Nephron progenitor cell (in vitro differentiated cells): ENCODE results near the gene PPM1F.

ENCODE experiments used
- DNase-seq: peaks from one replicate; pipeline ENCODE4 v3.0.0; 2021
- H3K27ac Mint-ChIP-seq: 2 replicates; pipeline ENCODE4 v1.8.0; 2021; ENCODE audit warnings: mild to moderate bottlenecking, moderate library complexity, mixed read lengths
- H3K27me3 Mint-ChIP-seq: 2 replicates; pipeline ENCODE4 v1.8.0; 2021; ENCODE audit warnings: mild to moderate bottlenecking, low read depth, mixed read lengths; ENCODE audit not compliant: poor library complexity
- H3K36me3 Mint-ChIP-seq: 2 replicates; pipeline ENCODE4 v1.8.0; 2021; ENCODE audit warnings: low read depth, mixed read lengths
- H3K4me1 Mint-ChIP-seq: 2 replicates; pipeline ENCODE4 v1.8.0; 2021; ENCODE audit warnings: mixed read lengths
- H3K4me3 Mint-ChIP-seq: 2 replicates; pipeline ENCODE4 v1.8.0; 2021; ENCODE audit warnings: mild to moderate bottlenecking, moderate library complexity, mixed read lengths
- H3K9me3 Mint-ChIP-seq: 2 replicates; pipeline ENCODE4 v1.8.0; 2021; ENCODE audit warnings: mild to moderate bottlenecking, moderate library complexity, mixed read lengths
- TF ChIP-seq, protein P1 (sequence below): fragments of 200-600 bp; sonication (generic); IDR thresholded peaks from 2 replicates; pipeline ENCODE4 v1.5.0; 2021; ENCODE audit warnings: antibody characterized with exemption

Gene PPM1F

DNA sequence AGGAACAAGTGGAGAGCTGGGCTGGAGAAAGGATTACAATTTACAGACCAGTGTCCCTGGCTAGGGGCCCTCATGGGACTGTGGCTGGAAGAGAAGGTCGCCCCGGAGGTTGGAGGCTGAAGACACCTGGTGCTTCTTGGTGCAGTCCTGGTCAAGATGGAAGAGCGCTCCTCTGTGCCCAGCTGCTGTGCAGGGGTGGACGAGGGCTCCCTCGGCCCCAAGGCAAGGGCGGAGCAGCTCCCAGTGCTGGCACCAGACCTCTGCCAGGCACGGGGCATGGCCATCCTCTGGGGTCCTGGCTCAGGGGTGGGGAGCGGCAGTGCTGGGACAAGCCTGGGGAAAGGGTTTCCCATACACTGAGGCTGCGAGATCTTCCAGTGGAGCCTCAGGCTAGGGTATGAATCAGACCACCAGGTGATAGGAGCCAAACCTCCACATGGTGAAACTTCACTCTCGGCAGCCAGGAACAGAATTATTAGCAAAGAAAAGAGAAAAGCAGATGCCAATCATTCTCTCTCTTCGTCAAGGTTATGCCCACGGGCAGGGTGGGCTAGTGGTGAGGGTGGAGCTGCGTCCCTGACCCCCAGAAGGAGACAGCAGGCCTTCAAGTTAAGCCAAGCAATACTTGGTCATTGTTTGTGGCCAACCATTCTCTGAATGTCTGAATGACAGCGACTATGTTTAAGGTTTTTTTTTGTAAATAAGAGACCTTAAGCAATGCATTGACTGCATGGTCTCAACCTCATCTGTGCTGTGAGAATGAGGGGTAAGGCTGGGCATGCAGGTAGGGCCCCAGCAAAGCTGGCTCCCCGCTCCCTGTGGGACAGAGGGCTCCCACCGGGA, 32.1 kb downstream of the PPM1F start:
- DNase-seq: no peak
- peaks cover 4% of the 10 kb centered on the region for H3K36me3 Mint-ChIP-seq
- H3K27ac Mint-ChIP-seq: no peak overlapping the region
- no peaks in the 10 kb centered on the region for H3K27me3 Mint-ChIP-seq
- H3K4me3 Mint-ChIP-seq: no peak overlapping the region
- H3K9me3 Mint-ChIP-seq: no peaks in the 10 kb centered on the region
- H3K4me1 Mint-ChIP-seq: peaks cover 30% of the 10 kb centered on the region
- TF ChIP-seq, protein P1, sequence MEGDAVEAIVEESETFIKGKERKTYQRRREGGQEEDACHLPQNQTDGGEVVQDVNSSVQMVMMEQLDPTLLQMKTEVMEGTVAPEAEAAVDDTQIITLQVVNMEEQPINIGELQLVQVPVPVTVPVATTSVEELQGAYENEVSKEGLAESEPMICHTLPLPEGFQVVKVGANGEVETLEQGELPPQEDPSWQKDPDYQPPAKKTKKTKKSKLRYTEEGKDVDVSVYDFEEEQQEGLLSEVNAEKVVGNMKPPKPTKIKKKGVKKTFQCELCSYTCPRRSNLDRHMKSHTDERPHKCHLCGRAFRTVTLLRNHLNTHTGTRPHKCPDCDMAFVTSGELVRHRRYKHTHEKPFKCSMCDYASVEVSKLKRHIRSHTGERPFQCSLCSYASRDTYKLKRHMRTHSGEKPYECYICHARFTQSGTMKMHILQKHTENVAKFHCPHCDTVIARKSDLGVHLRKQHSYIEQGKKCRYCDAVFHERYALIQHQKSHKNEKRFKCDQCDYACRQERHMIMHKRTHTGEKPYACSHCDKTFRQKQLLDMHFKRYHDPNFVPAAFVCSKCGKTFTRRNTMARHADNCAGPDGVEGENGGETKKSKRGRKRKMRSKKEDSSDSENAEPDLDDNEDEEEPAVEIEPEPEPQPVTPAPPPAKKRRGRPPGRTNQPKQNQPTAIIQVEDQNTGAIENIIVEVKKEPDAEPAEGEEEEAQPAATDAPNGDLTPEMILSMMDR: no peak

DNA sequence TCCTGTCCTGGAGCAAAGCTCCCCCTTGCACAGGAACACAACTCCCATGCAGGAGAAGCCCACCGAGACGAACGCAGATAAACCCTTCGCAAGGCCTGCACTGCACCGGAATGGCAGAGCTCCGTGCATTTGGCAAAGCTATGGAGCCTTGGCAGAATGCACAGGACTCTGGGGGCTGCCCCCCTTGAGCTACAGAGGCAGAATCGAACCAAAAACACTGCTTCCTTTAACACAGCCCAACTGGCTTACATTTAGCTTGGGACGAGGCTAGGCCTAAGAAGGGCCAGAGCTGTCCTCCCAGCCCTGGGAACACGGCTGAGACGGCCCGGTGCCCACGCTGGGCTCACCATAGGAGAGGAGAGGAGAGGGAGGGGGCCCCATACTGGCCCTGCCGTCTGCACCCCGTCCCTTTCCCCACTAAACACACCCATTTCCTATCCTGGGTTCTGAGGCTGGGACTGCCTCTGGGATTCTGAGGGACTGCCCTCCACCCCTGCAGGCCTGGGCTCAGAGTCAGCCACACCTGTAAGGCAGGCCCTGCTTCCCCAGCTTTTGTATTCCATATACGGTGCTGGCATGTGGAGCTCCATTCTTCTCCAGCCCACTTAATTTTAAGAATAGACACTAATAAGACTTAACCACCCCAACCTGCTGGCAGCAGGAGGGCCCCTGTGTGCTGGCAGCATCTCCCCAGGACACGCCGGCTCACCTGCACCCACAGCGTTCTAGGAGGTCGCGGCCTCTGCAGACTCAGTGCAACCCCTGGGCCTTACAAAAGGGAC, 32.9 kb downstream of the PPM1F start:
- no peak overlapping the region for H3K4me3 Mint-ChIP-seq
- peaks cover 29% of the 10 kb centered on the region for H3K4me1 Mint-ChIP-seq
- no peak for DNase-seq
- H3K27ac Mint-ChIP-seq: no peak overlapping the region
- no peaks in the 10 kb centered on the region for H3K36me3 Mint-ChIP-seq
- H3K27me3 Mint-ChIP-seq: no peaks in the 10 kb centered on the region
- TF ChIP-seq, protein P1: no peak
- no peaks in the 10 kb centered on the region for H3K9me3 Mint-ChIP-seq

DNA sequence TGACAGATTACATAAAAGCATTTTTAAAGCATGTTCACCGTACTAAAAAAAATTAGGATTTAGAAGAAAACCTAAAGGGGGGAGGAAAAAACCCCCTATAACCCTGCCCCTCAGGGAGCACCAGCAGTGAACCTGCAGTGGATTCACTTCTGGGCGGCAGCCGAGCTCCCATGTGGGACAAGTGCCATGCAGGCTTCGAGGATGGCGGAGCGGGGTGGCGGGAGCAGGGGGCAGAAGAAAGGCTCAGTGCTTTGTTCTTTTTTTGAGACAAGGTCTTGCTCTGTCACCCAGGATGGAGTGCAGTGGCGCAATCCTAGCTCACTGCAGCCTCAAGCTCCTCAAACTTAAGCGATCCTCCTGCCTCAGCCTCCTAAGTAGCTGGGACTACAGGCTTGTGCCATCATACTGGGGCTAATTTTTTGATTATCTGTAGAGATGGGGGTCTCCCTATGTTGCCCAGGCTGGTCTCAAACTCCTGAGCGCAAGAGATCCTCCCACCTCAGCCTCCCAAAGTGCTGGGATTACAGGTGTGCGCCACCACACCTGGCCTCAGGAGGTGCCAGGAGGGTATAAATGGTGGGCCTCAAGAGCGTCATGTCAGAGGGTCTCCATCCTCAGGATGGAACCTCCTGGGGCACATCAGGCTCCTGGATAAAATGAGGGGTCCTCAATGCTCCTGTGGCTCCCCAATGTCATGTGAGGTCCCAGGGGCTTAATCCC, 34.0 kb downstream of the PPM1F start:
- no peaks in the 10 kb centered on the region for H3K9me3 Mint-ChIP-seq
- H3K4me1 Mint-ChIP-seq: peaks cover 31% of the 10 kb centered on the region
- H3K27ac Mint-ChIP-seq: no peak overlapping the region
- no peak overlapping the region for H3K4me3 Mint-ChIP-seq
- no peaks in the 10 kb centered on the region for H3K27me3 Mint-ChIP-seq
- no peak for DNase-seq
- no peaks in the 10 kb centered on the region for H3K36me3 Mint-ChIP-seq
- TF ChIP-seq, protein P1: no peak

DNA sequence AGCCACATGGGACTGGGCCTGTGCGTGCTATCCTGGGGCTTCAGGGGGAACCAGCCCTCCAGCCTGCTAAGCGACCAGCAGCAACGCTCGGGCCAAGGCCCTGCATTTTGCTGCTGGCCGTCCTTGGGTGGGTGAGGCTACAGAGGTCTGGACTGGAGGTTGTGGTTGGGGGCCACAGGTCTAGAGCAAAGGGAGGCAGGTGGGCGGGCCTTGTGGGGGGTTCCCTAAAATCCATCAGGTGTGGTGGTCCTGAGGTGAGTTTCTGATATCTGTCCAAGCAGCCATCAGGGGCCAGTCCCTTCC, 34.7 kb downstream of the PPM1F start:
- H3K27me3 Mint-ChIP-seq: no peaks in the 10 kb centered on the region

DNA sequence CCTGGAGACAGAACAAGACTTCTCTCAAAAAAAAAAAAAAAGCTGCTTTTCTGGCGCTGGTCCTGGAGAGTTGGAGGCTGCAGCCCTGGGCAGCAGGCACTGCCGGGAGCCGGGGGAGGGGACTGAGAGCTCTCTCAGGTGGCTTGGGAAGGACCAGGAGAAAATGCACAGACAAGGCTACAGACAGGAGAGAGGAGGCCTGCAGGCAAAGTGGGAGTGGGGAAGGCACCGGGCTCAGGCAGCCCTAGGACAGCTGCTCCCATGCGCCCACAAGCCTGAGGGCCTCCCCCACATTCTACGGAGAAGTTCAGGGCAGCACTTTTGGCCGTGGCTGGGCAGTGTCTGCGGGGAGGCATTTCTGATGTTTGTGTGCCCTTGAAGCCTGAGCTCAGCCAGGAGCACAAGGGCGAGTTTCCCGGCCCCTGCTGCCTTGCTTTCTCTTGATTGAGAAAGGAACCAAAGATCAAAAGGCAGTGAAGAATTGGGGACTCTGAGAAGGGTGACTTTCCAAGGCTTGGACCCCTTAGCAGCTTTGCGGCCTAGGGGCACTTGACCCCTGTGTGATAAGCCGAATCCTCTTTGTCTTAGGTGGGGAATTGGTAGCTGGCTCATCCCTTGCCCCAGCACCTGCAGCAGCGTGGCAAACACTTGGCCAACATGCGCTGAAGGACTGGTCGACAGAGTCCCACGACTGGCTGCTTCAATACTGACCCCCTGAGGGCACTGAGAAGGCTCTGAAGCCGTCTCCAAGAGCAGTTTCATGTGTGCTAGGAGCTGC, 35.3 kb downstream of the PPM1F start:
- H3K9me3 Mint-ChIP-seq: no peaks in the 10 kb centered on the region
- H3K36me3 Mint-ChIP-seq: no peaks in the 10 kb centered on the region
- TF ChIP-seq, protein P1: no peak
- H3K27me3 Mint-ChIP-seq: no peaks in the 10 kb centered on the region
- H3K4me3 Mint-ChIP-seq: no peak overlapping the region
- peak overlapping the region; percentile 45 for H3K27ac Mint-ChIP-seq
- peaks cover 31% of the 10 kb centered on the region for H3K4me1 Mint-ChIP-seq
- DNase-seq: peak; percentile 40

More for the DNA sequence above, 34.7 kb downstream of the PPM1F start:
- Mint-ChIP-seq H3K36me3 (no peaks in the 10 kb centered on the region), H3K4me3 (no peak overlapping the region), H3K9me3 (no peaks in the 10 kb centered on the region), H3K4me1 (peaks cover 31% of the 10 kb centered on the region), H3K27ac (no peak overlapping the region)
- DNase-seq: no peak
- TF ChIP-seq, protein P1: no peak
